Thymus (tissue), 2 donors: ENCODE measurements around the gene OSGEP. TPM values are rescaled to one million over a fixed set of nuclear protein-coding genes. Genes with fewer than 3 reads are reported as not detected.

Experiments
- polyA plus RNA-seq: library from polyadenylated mRNA; stranded (reverse); fragments of 200-250 nt; gene quantifications from one replicate; pipeline ENCODE4 v1.2.3, GENCODE V29; 2013
- total RNA-seq: library from RNA; stranded (reverse); fragments of 120-200 nt; gene quantifications from one replicate; pipeline ENCODE4 v1.2.4, GENCODE V29; 2013
- donor health status: healthy.

OSGEP gene
- total and polyA plus RNA-seq, 2 donors: 34.8 to 96.8 TPM

Other genes starting within 250 kb of the OSGEP start
- not detected for gene OR11H6, start 231.1 kb downstream of the OSGEP start, total RNA-seq
- not detected for gene OR11H6, start 231.1 kb downstream of the OSGEP start, polyA plus RNA-seq
- not detected for gene OR11H7, start 225.8 kb downstream of the OSGEP start, total RNA-seq
- gene OR11H7, start 225.8 kb downstream of the OSGEP start, polyA plus RNA-seq: not detected
- not detected for gene OR11H4, start 215.5 kb downstream of the OSGEP start, total RNA-seq
- gene OR11H4, start 215.5 kb downstream of the OSGEP start, polyA plus RNA-seq: not detected
- 15.7 TPM for gene TTC5, start 148.9 kb downstream of the OSGEP start, total RNA-seq
- 7.2 TPM for gene TTC5, start 148.9 kb downstream of the OSGEP start, polyA plus RNA-seq
- 37.9 TPM for gene CCNB1IP1, start 121.5 kb downstream of the OSGEP start, total RNA-seq
- gene CCNB1IP1, start 121.5 kb downstream of the OSGEP start, polyA plus RNA-seq: 58.6 TPM
- gene PARP2, start 111.2 kb downstream of the OSGEP start, total RNA-seq: 17.0 TPM
- 12.7 TPM for gene PARP2, start 111.2 kb downstream of the OSGEP start, polyA plus RNA-seq
- 15.4 TPM for gene TEP1, start 41.3 kb downstream of the OSGEP start, total RNA-seq
- gene TEP1, start 41.3 kb downstream of the OSGEP start, polyA plus RNA-seq: 34.5 TPM
- 0.80 TPM for gene KLHL33, start 18.6 kb downstream of the OSGEP start, total RNA-seq
- 0.64 TPM for gene KLHL33, start 18.6 kb downstream of the OSGEP start, polyA plus RNA-seq
- 159 TPM for gene APEX1, start 414 bp upstream of the OSGEP start, total RNA-seq
- gene APEX1, start 414 bp upstream of the OSGEP start, polyA plus RNA-seq: 128 TPM
- gene PIP4P1, start 6.6 kb upstream of the OSGEP start, total RNA-seq: 18.6 TPM
- 53.2 TPM for gene PIP4P1, start 6.6 kb upstream of the OSGEP start, polyA plus RNA-seq
- gene PNP, start 14.6 kb upstream of the OSGEP start, total RNA-seq: 50.7 TPM
- gene PNP, start 14.6 kb upstream of the OSGEP start, polyA plus RNA-seq: 29.8 TPM
- 0.09 TPM for gene RNASE10, start 50.7 kb upstream of the OSGEP start, total RNA-seq
- gene RNASE10, start 50.7 kb upstream of the OSGEP start, polyA plus RNA-seq: 0.09 TPM
- gene RNASE9, start 106.2 kb upstream of the OSGEP start, total RNA-seq: not detected
- 0.02 TPM for gene RNASE9, start 106.2 kb upstream of the OSGEP start, polyA plus RNA-seq
- gene RNASE11, start 133.2 kb upstream of the OSGEP start, total RNA-seq: not detected
- gene RNASE11, start 133.2 kb upstream of the OSGEP start, polyA plus RNA-seq: 0.02 TPM
- gene RNASE12, start 136.6 kb upstream of the OSGEP start, total RNA-seq: not detected
- not detected for gene RNASE12, start 136.6 kb upstream of the OSGEP start, polyA plus RNA-seq
- gene OR6S1, start 186.9 kb upstream of the OSGEP start, total RNA-seq: not detected
- gene OR6S1, start 186.9 kb upstream of the OSGEP start, polyA plus RNA-seq: not detected
- gene RNASE4, start 229.7 kb upstream of the OSGEP start, total RNA-seq: 1.7 TPM
- gene RNASE4, start 229.7 kb upstream of the OSGEP start, polyA plus RNA-seq: 25.4 TPM
- gene ANG, start 234.0 kb upstream of the OSGEP start, total RNA-seq: 0.99 TPM
- gene ANG, start 234.0 kb upstream of the OSGEP start, polyA plus RNA-seq: 9.1 TPM